ENCODE data around the gene MINDY1. TPM values are rescaled to one million over a fixed set of nuclear protein-coding genes. Genes with fewer than 3 reads are reported as not detected.

The MINDY1 gene
- total RNA-seq, 1 donor from 2014 or later, result 12.5 TPM

GRCh38 chr1:150995896-150996295, 10.8 kb downstream of the MINDY1 start:
- H3K9me3 Mint-ChIP-seq, result no peaks in the 10 kb centered on the region
- no peak overlapping the region for H3K4me3 Mint-ChIP-seq
- H3K36me3 Mint-ChIP-seq (ENCODE audit: low read depth), result peaks cover 19% of the 10 kb centered on the region
- no peaks in the 10 kb centered on the region for H3K27me3 Mint-ChIP-seq
- intact Hi-C loops (cut with micrococcal nuclease), result no loop called here
- no peak overlapping the region for H3K27ac Mint-ChIP-seq
- peaks cover 12% of the 10 kb centered on the region for H3K4me1 Mint-ChIP-seq
- DNase-seq, result peak; percentile 84

GRCh38 chr1:150995460-150995859, 11.2 kb downstream of the MINDY1 start:
- Mint-ChIP-seq H3K4me3 (no peak overlapping the region), H3K9me3 (no peaks in the 10 kb centered on the region), H3K27me3 (no peaks in the 10 kb centered on the region), H3K36me3 (ENCODE audit: low read depth) (peaks cover 16% of the 10 kb centered on the region), H3K27ac (no peak overlapping the region), H3K4me1 (peaks cover 8% of the 10 kb centered on the region)
- DNase-seq, result no peak
- intact Hi-C loops (cut with micrococcal nuclease), result no loop called here

- intact Hi-C loops (cut with micrococcal nuclease), result no loop called here
- H3K9me3 Mint-ChIP-seq, result no peaks in the 10 kb centered on the region
- peaks cover 13% of the 10 kb centered on the region for H3K36me3 Mint-ChIP-seq (ENCODE audit: low read depth)
- no peaks in the 10 kb centered on the region for H3K27me3 Mint-ChIP-seq
- no peak overlapping the region for H3K4me3 Mint-ChIP-seq
- peaks cover 7% of the 10 kb centered on the region for H3K4me1 Mint-ChIP-seq
- no peak overlapping the region for H3K27ac Mint-ChIP-seq
- DNase-seq, result no peak
Observed at GRCh38 chr1:150994248-150994647, 12.5 kb downstream of the MINDY1 start.

GRCh38 chr1:150992626-150993025, 14.1 kb downstream of the MINDY1 start:
- no peak overlapping the region for H3K4me3 Mint-ChIP-seq
- peaks cover 6% of the 10 kb centered on the region for H3K36me3 Mint-ChIP-seq (ENCODE audit: low read depth)
- no peaks in the 10 kb centered on the region for H3K27me3 Mint-ChIP-seq
- DNase-seq, result no peak
- H3K4me1 Mint-ChIP-seq, result peaks cover 6% of the 10 kb centered on the region
- intact Hi-C loops (cut with micrococcal nuclease), result no loop called here
- H3K27ac Mint-ChIP-seq, result no peak overlapping the region
- no peaks in the 10 kb centered on the region for H3K9me3 Mint-ChIP-seq

GRCh38 chr1:150987924-150988323, 18.8 kb downstream of the MINDY1 start:
- Mint-ChIP-seq H3K36me3 (ENCODE audit: low read depth) (no peaks in the 10 kb centered on the region), H3K27me3 (no peaks in the 10 kb centered on the region), H3K9me3 (no peaks in the 10 kb centered on the region), H3K4me3 (no peak overlapping the region), H3K4me1 (peaks cover 3% of the 10 kb centered on the region), H3K27ac (no peak overlapping the region)
- no peak for DNase-seq
- intact Hi-C loops (cut with micrococcal nuclease), result no loop called here

- H3K4me1 Mint-ChIP-seq, result peaks cover 3% of the 10 kb centered on the region
- no peak overlapping the region for H3K4me3 Mint-ChIP-seq
- intact Hi-C loops (cut with micrococcal nuclease), result no loop called here
- H3K27ac Mint-ChIP-seq, result no peak overlapping the region
- no peaks in the 10 kb centered on the region for H3K9me3 Mint-ChIP-seq
- no peaks in the 10 kb centered on the region for H3K27me3 Mint-ChIP-seq
- DNase-seq, result no peak
- H3K36me3 Mint-ChIP-seq (ENCODE audit: low read depth), result no peaks in the 10 kb centered on the region
Observed at GRCh38 chr1:150985179-150985825, 21.4 kb downstream of the MINDY1 start.

- DNase-seq, result no peak
- H3K36me3 Mint-ChIP-seq (ENCODE audit: low read depth), result no peaks in the 10 kb centered on the region
- no peak within 1 kb of the TSS for H3K4me3 Mint-ChIP-seq
- no peaks in the 10 kb centered on the region for H3K27me3 Mint-ChIP-seq
- no peak within 1 kb of the TSS for H3K27ac Mint-ChIP-seq
- peaks cover 14% of the 10 kb centered on the region for H3K4me1 Mint-ChIP-seq
- H3K9me3 Mint-ChIP-seq, result no peaks in the 10 kb centered on the region
- intact Hi-C loops (cut with micrococcal nuclease), result no loop called here
Observed at GRCh38 chr1:150981805-150982712, 24.6 kb downstream of the MINDY1 start, which contains the start of gene ANXA9. Gene ANXA9 (plus strand): TSS chr1:150982292. CDS start chr1:150983106, 814 bp downstream.

GRCh38 chr1:150981177-150981804, 25.4 kb downstream of the MINDY1 start:
- Mint-ChIP-seq H3K9me3 (no peaks in the 10 kb centered on the region), H3K4me1 (peaks cover 20% of the 10 kb centered on the region), H3K27ac (no peak overlapping the region), H3K4me3 (no peak overlapping the region), H3K27me3 (no peaks in the 10 kb centered on the region), H3K36me3 (ENCODE audit: low read depth) (no peaks in the 10 kb centered on the region)
- DNase-seq, result no peak
- intact Hi-C loops (cut with micrococcal nuclease), result no loop called here

- H3K4me3 Mint-ChIP-seq, result no peak overlapping the region
- peak overlapping the region; percentile 10 for H3K27ac Mint-ChIP-seq
- no peaks in the 10 kb centered on the region for H3K27me3 Mint-ChIP-seq
- H3K4me1 Mint-ChIP-seq, result peaks cover 25% of the 10 kb centered on the region
- no peaks in the 10 kb centered on the region for H3K9me3 Mint-ChIP-seq
- intact Hi-C loops (cut with micrococcal nuclease), result loop anchor here (5.0 to 10.0 kb wide), 4 partner anchors 215 to 745 kb away; partner anchors contain the start of genes ANP32E, CTSS and TARS2
- peak; percentile 97 for DNase-seq
- no peaks in the 10 kb centered on the region for H3K36me3 Mint-ChIP-seq (ENCODE audit: low read depth)
Observed at GRCh38 chr1:150979092-150980056, 27.3 kb downstream of the MINDY1 start.

- DNase-seq, result peak; percentile 82
- peak overlapping the region; percentile 77 for H3K4me3 Mint-ChIP-seq
- peaks cover 6% of the 10 kb centered on the region for H3K36me3 Mint-ChIP-seq (ENCODE audit: low read depth)
- no peaks in the 10 kb centered on the region for H3K27me3 Mint-ChIP-seq
- H3K27ac Mint-ChIP-seq, result peak overlapping the region; percentile 50
- peaks cover 37% of the 10 kb centered on the region for H3K4me1 Mint-ChIP-seq
- no peaks in the 10 kb centered on the region for H3K9me3 Mint-ChIP-seq
- intact Hi-C loops (cut with micrococcal nuclease), result loop anchor here (5.0 to 10.0 kb wide), 4 partner anchors 212 to 742 kb away; partner anchors contain the start of genes ANP32E, CTSS and TARS2
Observed at GRCh38 chr1:150976879-150977694, 29.6 kb downstream of the MINDY1 start.

- DNase-seq, result no peak
- peak overlapping the region; percentile 46 for H3K27ac Mint-ChIP-seq
- no peaks in the 10 kb centered on the region for H3K9me3 Mint-ChIP-seq
- H3K4me3 Mint-ChIP-seq, result peak overlapping the region; percentile 77
- intact Hi-C loops (cut with micrococcal nuclease), result loop anchor here (5.0 to 10.0 kb wide), 4 partner anchors 212 to 742 kb away; partner anchors contain the start of genes ANP32E, CTSS and TARS2
- peaks cover 43% of the 10 kb centered on the region for H3K4me1 Mint-ChIP-seq
- H3K27me3 Mint-ChIP-seq, result no peaks in the 10 kb centered on the region
- H3K36me3 Mint-ChIP-seq (ENCODE audit: low read depth), result peaks cover 6% of the 10 kb centered on the region
Observed at GRCh38 chr1:150976401-150976821, 30.3 kb downstream of the MINDY1 start.
